Peyer's patch (tissue), 4 donors: Measurements from ENCODE around the gene FTO.

Experiments used
- POLR2A ChIP-seq, 2 donors: fragments of 450-650 bp; IDR thresholded peaks; one replicate each; pipeline ENCODE4 v1.5.1; 2017; ENCODE audit warnings: antibody characterized with exemption in 2 of 2, mild to moderate bottlenecking in 2 of 2, moderate library complexity in 2 of 2
- TF ChIP-seq, protein P1 (sequence below), 6 experiments: fragments of 450-650 bp in 4 of 6; fragments of 200-600 bp in 2 of 6; sonication (generic) in 1 of 6; IDR thresholded peaks; one replicate each; pipeline ENCODE4 v1.5.1; 2017 to 2019; ENCODE audit warnings: antibody characterized with exemption in 6 of 6, mild to moderate bottlenecking in 3 of 6, moderate library complexity in 1 of 6

DNA sequence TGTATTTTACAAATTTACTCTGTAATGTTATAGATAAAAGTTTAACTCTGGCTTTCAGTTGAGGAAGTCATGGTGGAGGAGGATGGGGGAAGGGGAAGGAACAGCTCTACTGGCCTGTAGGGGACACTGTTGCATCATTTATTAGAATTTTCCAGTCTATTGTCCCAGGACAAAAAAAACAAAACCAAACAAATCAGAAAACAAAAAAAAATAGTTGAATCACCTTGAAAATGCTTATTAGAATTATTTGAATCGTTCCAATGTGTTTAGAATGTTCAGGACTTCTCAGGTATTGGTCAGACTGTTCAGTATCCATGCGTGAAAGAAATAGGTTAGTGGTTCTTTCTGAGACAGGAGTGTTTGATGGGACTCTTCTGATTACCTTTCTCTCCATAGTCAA, 242.0 kb downstream of the FTO start:
- no peak for TF ChIP-seq POLR2A (IDR thresholded peaks at IDR 0.05)
- TF ChIP-seq, protein P1, sequence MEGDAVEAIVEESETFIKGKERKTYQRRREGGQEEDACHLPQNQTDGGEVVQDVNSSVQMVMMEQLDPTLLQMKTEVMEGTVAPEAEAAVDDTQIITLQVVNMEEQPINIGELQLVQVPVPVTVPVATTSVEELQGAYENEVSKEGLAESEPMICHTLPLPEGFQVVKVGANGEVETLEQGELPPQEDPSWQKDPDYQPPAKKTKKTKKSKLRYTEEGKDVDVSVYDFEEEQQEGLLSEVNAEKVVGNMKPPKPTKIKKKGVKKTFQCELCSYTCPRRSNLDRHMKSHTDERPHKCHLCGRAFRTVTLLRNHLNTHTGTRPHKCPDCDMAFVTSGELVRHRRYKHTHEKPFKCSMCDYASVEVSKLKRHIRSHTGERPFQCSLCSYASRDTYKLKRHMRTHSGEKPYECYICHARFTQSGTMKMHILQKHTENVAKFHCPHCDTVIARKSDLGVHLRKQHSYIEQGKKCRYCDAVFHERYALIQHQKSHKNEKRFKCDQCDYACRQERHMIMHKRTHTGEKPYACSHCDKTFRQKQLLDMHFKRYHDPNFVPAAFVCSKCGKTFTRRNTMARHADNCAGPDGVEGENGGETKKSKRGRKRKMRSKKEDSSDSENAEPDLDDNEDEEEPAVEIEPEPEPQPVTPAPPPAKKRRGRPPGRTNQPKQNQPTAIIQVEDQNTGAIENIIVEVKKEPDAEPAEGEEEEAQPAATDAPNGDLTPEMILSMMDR (IDR thresholded peaks at IDR 0.05), result peak in 4 of 6 experiments; percentile 48 to 84 (median 73)
